ENCODE data around the gene RNU6-1.

GRCh38 chr15:67857220-67857619 lies 17.4 kb upstream of the RNU6-1 start:
- TF ChIP-seq PATZ1 (CRISPR knock-in tag; IDR thresholded peaks at IDR 0.05; ENCODE audit: borderline replicate concordance) (no peak), ZFP30 (CRISPR knock-in tag; IDR thresholded peaks at IDR 0.05) (no peak), CREB5 (CRISPR knock-in tag; IDR thresholded peaks at IDR 0.05; ENCODE audit: low read depth) (no peak), ZFP3 (CRISPR knock-in tag; IDR thresholded peaks at IDR 0.05) (no peak), ARNTL (CRISPR knock-in tag; IDR thresholded peaks at IDR 0.05; ENCODE audit: borderline replicate concordance, low read depth) (no peak), OSR1 (CRISPR knock-in tag; IDR thresholded peaks at IDR 0.05) (no peak), RARB (CRISPR knock-in tag; IDR thresholded peaks at IDR 0.05) (no peak)
